ENCODE results near the gene CCND3.

- TF ChIP-seq, protein P1, sequence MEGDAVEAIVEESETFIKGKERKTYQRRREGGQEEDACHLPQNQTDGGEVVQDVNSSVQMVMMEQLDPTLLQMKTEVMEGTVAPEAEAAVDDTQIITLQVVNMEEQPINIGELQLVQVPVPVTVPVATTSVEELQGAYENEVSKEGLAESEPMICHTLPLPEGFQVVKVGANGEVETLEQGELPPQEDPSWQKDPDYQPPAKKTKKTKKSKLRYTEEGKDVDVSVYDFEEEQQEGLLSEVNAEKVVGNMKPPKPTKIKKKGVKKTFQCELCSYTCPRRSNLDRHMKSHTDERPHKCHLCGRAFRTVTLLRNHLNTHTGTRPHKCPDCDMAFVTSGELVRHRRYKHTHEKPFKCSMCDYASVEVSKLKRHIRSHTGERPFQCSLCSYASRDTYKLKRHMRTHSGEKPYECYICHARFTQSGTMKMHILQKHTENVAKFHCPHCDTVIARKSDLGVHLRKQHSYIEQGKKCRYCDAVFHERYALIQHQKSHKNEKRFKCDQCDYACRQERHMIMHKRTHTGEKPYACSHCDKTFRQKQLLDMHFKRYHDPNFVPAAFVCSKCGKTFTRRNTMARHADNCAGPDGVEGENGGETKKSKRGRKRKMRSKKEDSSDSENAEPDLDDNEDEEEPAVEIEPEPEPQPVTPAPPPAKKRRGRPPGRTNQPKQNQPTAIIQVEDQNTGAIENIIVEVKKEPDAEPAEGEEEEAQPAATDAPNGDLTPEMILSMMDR (IDR thresholded peaks at IDR 0.05 in 2 of 3, conservative IDR thresholded peaks at IDR 0.05 in 1 of 3; ENCODE audit: control insufficient read depth in 2 of 3, extremely low read depth in 1 of 3, insufficient read depth in 1 of 3, low read depth in 3 of 3, low read length in 3 of 3), result peak; percentile 92 to 98 (median 94)
- TF ChIP-seq, protein P2, sequence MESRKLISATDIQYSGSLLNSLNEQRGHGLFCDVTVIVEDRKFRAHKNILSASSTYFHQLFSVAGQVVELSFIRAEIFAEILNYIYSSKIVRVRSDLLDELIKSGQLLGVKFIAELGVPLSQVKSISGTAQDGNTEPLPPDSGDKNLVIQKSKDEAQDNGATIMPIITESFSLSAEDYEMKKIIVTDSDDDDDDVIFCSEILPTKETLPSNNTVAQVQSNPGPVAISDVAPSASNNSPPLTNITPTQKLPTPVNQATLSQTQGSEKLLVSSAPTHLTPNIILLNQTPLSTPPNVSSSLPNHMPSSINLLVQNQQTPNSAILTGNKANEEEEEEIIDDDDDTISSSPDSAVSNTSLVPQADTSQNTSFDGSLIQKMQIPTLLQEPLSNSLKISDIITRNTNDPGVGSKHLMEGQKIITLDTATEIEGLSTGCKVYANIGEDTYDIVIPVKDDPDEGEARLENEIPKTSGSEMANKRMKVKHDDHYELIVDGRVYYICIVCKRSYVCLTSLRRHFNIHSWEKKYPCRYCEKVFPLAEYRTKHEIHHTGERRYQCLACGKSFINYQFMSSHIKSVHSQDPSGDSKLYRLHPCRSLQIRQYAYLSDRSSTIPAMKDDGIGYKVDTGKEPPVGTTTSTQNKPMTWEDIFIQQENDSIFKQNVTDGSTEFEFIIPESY (IDR thresholded peaks at IDR 0.05), result no peak
- TF ChIP-seq BCL11A (IDR thresholded peaks at IDR 0.05; ENCODE audit: low read depth, low read length) (no peak), NBN (IDR thresholded peaks at IDR 0.05) (peak; percentile 99)
Measured at GRCh38 chr6:41920921-41921711, 20.5 kb downstream of the CCND3 start, which contains the start of the genes BYSL and MED20.

Measured in GM12878 (cell line).